HG02759 (cell line): Measurements from ENCODE around the gene RAMACL.

Experiments used
- ATAC-seq: cut with Tn5 transposase; IDR thresholded peaks from one replicate; pipeline ENCODE4 v1.9.1; 2021; ENCODE audit warnings: mild to moderate bottlenecking, moderate library complexity; ENCODE audit not compliant: unreplicated experiment

RAMACL gene

DNA sequence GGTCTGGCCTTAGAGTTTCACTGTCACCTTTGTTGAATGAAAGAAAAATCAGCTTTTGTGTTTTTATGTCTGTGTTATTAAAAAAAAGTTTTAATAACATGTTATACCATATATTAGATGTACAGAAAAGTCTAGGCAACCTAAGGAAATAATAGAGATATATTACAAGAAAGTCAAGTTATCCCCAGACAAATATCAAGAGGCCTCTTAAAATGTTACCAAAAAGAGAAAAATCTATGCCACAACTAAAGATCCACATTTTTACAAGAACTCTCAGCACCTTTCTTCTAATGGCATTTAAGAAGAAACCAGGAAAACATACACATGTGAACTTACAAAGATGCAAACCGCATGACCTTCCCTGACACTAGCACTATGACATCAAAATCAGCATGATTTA, 26.8 kb downstream of the RAMACL start:
- ATAC-seq: no peak

DNA sequence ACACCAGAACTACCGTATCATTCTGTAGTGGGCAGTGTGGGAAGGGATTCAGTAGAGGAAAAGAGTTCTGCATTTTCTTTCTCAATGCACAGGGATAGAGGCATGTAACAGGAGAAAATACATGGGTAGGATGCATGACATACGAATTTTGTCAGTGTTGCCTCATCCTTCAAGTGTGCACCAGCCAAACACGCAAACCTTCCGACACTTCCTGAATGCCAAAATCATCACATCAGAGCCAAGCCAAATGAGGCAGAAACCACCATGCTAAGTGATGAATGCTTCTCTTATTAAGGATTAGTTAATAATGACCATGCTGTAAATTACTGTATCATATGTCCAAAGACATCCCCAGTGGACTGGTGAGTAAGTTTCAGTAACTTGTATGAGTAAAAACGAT, 27.3 kb downstream of the RAMACL start:
- ATAC-seq: no peak

DNA sequence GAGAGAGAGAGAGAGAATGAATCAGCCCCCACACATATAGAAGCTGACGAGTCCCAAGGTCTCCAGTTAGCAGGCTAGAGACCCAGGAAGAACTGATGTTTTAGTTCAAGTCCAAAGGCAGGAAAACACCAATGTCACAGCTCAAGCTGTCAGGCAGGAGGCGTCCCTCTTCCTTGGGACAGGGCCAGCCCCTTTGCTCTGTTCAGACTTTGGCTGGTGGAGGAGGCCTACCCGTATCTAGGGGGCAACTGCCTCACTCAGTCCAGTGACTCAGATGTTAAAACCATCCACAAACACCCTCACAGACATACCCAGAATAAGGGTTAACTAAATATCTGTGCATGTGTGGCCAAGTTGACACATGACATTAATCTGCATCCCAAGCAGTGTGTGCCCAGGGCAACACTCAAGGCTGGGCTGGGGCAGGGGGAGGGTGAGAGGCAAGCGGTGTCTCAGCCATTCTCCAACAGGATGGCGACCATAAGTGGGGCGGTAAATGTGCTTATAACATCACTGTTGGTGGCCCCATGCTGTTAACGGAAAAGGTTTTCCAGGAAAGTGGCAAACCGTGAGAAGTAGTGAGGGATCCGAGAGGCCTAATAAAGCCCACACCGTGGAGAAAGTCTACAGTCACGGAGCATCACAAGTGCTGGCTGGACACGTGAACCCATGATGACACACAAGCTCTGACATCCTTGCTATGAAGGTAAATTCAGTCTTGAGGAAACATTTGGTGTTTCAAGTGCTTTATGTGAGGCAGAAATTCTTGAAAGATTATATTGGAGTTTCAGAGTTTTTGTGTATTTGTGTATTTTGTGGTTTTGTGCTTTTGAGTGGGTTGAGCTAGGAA, 28.1 kb downstream of the RAMACL start:
- ATAC-seq: no peak

DNA sequence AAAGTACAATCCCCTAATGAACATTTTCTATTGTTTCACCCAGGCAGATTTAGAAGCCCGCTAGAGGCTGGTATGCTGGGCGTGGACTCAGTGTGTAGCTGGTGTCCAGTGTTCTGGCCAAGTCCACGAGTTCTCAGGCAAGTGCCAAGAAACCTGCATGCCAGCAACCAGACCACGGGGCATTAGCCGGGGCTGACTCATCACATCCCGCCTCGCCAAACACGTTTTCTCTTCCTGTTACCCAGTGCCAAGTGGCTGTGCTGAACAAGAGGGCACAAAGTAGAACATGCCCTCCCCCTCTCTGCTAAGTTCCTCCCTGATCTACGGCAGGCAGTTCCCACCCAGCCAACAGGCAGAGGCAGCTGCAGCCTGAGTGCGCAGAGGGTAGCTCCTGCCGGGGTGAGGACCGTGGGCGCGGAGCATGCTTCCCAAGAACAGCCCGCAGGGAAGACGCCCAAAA, 29.6 kb downstream of the RAMACL start:
- no peak for ATAC-seq

DNA sequence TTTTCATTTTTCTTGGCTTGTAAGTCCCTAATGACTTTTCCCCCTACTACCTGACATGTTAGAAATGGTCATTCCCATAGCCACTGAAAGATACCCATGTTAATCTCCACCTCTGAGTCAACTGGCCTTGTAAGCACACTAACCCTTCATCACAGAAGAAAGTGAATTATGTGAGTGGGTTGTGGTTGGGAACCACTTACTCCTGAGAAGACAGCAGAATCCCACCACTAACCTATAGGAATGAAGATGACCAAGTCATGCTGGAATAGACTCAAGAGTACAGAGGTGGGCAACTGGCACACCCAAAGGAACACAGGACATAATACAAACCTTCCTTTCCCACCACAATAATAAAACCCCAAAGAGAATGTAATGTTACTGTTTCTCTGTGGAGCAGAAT, 30.1 kb downstream of the RAMACL start:
- ATAC-seq: no peak

DNA sequence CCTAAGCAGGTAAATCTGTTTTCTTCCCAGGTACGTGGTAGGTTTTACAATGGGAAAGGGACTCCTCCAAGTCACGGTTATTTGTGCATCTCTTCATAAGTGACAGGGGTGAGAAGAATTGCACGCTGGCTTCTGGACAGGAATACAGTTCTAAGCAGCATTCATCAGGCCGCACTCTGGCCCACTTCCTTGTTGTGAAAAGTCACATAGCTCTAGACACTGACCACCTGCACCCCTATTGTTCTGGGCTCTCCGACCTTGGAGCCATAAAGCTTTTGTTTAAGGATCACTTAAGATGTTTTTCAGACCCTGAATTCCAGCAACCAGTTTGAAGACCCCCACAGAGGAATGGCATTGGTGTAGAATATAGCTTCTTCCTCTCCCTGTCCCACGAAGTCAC, 31.4 kb downstream of the RAMACL start:
- ATAC-seq: no peak

DNA sequence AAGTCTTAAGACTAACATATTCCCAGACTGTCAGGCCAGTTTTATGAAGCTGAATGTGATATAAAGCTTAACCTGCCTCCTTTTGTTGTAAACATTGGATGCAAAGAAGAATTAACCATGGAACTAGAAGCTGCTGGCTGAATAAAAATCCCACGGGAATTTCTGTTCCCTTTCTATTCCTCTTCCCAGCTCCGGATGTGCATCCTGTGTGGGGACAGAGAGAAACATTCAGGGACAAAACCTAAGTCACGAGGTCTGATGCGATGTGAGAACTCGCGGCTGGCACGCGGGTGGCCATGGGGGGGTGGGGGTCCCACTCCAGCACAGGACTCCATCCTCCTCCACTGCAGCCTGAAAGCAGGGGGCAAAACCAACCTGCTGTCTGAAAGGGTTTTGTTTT, 32.2 kb downstream of the RAMACL start:
- ATAC-seq: no peak

DNA sequence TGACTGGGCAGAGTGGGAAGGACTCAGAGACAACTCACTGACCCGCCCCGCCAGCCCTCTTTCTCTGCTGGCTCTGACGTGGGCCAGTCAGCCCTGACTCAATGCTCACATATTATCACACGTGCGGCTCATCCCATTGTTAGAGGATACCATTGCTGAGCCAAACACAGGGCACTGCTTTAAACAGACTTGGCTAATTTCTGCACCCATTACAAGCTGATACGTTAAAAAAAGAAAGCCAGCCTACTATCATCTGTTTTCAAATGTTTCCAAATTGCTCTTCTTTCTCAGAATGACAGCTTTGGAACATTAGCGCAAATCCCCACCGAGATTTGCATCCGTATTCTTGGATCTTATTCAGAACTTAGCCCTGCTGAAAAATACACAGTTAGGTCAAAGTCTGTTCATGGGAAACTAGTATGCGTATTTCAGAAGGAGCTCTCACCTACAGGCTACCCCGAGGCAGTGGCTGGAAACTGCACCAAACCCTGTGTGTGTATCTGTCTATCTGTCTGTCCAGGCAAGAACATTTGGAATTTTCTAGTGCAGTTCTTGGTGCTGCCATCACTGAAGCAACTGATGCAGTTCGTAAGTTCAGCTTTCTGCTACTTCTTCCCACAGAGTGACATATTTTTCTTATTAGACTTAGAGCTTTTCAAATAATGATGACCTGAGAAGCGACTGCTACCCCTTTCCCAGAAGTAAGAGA, 32.8 kb downstream of the RAMACL start:
- no peak for ATAC-seq

DNA sequence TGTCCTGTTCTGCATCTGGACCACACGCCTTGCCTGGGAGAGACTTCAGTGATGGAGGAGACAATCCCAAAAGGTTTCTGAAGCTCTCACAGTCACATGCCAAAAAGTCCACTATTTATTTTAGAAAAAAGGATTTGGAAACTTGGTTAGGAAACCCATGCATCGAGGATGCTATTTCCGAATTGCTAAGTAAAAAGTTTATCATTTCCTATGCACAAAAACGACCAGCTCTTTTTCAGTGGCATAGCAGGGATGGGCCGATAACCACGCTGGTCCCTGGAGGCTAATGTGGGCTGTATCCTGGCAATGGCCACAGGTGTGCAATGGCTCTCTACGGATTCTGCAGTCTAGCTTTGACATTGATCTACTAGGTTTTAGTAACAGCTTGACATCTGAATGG, 33.9 kb downstream of the RAMACL start:
- no peak for ATAC-seq

DNA sequence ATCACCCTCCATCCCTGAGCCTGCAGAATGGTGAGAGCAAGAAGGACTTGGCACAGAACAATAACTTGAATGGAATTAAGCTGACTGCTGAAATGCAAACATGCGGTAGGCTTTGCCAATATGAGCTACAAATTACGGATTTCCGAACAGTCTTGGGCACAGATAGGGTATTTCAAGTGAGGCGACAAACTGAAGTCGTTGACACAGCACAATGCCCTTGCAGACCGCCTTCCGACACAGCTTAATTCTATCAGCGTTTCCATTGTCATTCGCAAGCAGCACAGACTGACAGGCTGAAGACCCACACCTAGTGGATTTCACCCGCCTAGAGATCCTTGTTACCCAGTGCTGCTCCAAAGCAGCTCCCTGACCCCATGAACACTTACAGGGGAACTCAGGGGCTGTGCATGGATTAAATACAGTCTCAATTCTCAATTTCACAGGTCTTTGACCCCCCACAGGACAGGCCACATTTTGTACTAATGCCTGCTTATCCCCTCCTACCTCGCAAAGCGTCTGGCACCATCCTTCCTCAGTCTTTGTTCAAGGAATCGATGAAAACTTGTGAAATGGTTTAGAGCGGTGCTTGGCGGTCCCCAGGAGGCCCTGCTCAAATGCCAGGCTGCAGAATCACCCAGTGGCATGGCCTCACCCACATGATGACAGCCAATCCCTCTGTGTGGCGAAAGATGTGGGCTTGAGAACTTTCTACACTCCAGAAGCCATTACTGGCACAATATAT, 34.6 kb downstream of the RAMACL start:
- no peak for ATAC-seq

DNA sequence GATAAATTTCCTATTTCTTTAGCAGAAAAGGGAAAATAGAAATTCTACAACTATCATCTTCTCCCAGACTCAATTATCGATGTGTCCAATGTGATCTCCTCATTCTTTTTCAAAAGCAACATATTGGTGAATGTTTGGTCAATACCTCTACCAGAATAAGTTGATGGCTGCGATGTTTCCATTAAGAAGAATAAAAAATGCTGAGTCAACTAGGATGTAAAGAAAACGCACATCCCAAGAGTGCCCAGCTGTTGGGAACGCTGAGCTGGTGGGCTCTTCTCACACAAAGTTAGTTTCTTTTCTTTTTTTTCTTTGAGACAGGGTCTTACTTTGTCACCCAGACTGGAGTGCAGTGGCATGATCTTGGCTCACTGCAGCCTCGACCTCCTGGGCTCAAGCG, 39.8 kb downstream of the RAMACL start:
- ATAC-seq: no peak

DNA sequence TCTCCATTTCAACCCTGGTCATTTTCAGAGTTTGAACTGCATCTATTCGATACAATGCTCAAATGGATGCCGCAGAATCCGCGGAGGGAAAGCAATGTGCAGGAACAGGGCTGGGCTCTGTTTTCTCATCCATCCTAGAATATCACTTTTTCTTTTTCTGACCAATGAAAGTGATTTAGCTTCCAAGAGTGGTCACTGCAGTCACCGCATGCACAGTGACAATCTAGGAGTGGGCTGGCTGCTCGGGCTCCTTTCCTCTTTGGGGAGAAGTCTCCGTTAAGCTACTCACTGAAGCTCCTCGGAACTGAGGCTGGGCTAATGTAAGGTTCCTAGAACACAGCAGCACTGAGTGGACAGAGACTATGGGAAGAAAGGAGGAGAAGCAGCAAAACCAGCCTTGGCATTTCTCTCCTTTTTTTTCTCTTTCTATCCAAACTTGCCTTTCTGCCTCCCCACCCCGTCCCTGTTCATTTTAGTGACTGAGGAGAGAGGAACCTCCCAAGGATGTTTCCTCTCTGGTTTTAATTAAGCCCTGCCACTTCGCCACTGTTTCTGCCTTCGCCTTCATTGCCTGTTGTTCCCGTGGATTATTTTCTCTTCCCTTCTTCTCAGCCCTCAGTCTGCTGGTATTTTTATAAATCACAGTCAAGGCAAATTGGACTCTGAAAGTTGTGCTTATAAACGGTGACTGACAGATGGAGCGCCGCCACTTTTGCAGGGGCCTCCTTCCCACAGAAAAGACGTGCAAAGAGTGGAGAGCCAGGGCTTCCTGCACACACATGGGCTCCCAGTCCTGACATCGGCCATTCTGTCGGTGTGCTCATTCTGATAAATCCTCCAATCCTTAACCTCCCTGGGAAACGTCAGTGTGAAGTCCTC, 41.1 kb downstream of the RAMACL start:
- no peak for ATAC-seq

DNA sequence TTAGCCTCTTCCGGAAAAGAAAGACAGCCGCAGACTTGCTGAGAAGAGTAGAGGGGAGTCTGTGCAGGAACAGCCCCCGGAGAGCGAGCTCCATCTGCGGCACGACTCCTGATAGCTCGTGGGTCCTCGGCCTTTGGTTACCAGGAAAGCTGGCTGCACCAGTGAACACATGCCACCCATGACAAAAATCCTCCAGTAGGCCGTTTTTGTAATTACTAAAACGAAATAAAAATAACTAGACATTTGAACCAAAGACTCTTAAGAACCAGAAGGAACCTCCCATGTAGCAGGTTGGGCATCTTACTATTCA, 42.2 kb downstream of the RAMACL start:
- no peak for ATAC-seq

DNA sequence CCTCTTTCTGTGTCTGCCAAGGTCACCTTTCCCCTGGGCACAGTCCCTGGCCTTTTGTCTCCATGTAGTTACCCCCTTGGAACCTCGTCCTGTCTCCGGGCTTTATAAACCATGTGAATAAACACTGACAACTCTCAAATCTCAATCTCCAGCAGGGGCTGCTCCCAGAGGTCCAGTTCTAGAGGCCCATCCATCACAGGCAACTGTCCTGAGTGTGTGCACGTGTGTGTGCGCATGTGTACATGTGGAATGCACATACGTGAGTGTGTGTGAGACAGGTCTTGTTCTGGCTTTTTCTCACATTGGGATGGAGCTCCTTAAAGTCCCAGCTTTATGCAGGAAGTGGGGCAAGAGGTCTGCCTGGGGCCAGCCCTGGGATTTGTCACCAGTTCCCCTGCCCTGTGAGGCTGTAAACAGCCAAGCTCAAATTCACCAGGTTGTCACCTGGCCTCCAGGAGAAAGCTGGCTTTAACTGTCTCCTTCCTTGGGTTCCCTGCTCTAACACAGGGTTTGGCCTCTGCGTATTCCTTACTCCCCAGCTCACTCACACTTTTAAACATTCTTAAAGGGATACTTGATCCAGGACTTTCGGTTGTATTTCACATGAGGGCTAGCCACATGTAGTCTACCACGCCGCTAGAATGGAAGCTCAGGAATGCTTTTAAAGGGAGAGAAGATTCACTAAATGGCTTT, 42.7 kb downstream of the RAMACL start:
- no peak for ATAC-seq

DNA sequence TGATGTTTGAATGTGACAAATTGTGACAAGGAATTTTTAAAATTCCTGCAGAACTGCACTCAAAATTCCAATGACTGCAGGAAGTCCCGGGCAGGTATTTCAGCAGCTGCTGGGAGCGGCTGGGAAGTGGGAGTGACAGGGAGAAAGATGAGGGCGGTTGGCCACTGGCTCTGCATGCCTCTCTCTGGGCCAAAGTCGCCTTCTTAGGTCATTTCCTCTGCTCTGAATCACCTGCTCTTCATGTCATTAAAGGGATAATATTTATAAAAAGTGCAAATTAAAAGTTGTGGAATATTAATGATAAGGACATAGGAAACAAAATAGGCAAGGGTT, 43.9 kb downstream of the RAMACL start:
- no peak for ATAC-seq

DNA sequence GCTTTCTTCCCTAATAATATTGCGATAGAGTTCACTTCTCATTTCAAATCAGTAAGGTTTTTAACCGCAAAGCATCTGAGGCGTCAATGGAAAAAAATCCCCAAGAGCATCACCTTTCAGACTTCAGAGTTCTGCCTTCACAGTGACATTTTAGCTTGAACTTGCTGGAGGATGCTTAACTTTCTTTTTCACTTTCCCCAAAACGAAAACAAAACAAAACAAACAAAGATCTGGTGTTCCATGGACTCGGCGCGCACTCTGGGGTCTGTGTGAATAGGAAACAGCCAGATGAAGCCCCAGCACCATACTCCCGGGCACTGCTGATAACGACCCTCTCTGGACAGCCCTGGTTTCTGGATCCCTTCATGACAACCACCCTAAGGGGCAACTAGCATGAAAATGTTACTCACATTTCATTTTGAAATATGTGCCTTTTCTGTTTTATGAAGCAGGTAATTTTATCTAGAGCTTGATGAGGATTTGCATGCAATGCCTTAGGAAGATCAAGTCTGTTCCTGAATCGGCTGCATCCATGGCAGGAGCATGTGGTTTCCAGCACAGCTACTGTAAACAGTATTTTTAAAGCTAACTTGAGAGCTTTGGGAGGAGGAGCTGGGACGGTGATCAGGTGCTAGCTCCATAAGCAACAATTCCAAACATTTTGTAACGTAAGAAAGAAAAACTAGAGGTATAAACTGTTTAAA, 44.5 kb downstream of the RAMACL start:
- no peak for ATAC-seq

DNA sequence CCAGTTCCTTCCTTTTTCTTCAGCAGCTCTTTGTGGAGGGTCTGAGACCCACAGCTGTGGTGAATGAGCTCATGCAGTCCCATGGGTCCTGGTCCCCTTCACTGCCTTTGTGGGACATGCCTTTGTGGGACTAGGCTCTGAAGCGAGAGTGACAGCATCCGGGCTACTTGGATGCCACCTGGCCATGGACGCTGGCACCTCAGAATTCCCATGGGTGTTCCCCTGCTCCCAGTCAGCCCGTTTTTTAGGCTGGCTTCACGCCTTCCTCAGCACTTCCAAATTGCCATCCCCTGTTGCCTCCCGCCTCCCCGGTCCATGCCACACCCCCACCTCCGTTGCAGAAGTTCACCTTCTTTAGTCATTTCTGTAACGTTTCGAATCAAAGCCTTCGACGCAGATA, 45.1 kb downstream of the RAMACL start:
- ATAC-seq: peak; percentile 5

DNA sequence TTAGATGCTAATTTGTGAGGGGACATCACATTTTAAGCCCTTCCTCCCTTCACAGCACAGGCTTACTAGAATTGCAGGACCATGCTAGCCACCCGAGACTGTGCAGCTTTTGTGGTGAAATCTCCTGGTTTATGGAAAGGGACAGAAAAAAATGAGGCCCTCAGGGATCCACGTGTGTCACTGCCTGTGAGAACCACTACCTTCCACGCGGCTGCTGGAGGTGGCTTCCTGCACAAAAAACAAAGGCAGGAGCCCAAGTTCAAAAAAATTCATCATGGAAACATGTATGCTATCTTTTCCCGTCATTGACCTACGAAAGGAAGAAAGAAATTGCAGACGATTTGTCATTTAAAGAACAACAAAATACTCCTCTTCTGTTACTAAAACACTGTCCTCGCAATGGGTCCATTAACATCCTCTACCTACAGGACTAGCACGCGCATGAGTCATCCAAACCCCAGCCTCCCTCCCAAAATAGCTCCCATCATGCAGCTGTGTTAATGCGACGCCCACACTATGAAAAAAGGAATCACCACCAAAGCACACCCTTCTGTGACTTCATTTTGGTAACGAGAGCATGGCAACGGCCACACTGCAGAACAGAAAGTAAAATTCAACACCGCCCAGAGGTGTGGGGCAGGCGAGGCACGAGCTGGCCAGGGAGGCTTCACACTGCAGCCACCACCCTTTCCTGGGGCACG, 45.7 kb downstream of the RAMACL start:
- peak; percentile 92 for ATAC-seq

DNA sequence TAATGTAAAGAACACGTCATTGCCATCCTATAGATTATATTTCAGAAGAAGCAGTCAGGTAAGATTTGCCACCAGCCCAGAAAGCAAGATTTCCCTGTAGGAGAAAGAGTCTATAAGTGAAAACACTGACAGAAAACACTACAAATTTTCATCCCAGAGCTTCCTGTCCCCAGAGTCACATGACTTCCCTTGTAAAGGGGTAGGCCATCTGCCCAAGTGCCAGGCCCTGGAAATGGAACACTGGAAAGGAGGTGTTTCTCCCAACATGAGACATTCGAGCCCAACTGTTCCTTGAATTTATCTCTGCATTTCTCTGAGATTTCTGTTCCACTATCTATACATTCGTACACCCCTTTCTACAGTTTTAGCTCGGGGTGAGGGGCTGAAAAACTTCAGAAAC, 46.9 kb downstream of the RAMACL start:
- no peak for ATAC-seq
